ENCODE measurements around the gene NOP53.
A peak's percentile ranks its signal among the peaks of the same experiment; 100 is the strongest.
"Not testable (repeated sequence)": the region's sequence is repeated elsewhere in the genome, so short reads cannot be mapped to it uniquely, and the experiment has no call there.

The NOP53 gene

DNA sequence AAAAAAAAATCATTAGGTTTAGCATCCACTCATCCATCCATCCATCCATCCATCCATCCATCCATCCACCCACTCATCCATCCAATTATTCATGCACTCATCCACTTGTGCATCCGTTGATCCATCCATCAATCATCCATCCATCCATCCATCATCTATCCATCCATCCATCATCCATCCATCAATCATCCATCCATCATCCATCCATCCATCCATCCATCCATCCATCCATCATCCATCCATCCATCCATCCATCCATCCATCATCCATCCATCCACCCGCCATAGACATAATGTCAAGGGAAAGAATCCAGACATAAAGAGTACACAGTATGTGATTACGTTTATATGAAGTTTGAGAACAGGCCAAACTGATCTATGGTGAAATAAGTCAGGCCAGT is 24.2 kb downstream of the NOP53 start:
- no peak for DNase-seq (ENCODE audit: low read depth)
- TF ChIP-seq, protein P1, sequence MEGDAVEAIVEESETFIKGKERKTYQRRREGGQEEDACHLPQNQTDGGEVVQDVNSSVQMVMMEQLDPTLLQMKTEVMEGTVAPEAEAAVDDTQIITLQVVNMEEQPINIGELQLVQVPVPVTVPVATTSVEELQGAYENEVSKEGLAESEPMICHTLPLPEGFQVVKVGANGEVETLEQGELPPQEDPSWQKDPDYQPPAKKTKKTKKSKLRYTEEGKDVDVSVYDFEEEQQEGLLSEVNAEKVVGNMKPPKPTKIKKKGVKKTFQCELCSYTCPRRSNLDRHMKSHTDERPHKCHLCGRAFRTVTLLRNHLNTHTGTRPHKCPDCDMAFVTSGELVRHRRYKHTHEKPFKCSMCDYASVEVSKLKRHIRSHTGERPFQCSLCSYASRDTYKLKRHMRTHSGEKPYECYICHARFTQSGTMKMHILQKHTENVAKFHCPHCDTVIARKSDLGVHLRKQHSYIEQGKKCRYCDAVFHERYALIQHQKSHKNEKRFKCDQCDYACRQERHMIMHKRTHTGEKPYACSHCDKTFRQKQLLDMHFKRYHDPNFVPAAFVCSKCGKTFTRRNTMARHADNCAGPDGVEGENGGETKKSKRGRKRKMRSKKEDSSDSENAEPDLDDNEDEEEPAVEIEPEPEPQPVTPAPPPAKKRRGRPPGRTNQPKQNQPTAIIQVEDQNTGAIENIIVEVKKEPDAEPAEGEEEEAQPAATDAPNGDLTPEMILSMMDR (IDR thresholded peaks at IDR 0.05; ENCODE audit: insufficient read depth, low read depth, low read length, missing control alignments), result no peak
- no peak overlapping the region for H3K4me3 ChIP-seq (ENCODE audit: low read length)

DNA sequence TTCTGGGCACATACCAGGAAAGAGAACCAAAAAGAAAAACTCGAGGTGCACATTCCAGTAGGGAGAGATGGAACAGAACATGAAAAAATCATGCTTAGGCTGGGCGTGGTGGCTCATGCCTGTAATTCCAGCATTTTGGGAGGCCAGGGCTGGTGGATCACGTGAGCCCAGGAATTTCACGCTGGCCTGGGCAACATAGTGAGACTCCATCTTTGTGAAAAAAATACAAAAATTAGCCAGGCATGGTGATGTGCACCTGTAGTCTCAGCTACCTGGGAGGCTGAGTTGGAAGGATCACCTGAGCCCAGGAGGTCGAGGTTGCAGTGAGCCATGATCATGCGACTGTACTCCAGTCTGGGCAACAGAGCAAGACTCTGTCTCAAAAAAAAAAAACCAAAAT is 25.9 kb downstream of the NOP53 start:
- not testable (repeated sequence) for DNase-seq (ENCODE audit: low read depth)

DNA sequence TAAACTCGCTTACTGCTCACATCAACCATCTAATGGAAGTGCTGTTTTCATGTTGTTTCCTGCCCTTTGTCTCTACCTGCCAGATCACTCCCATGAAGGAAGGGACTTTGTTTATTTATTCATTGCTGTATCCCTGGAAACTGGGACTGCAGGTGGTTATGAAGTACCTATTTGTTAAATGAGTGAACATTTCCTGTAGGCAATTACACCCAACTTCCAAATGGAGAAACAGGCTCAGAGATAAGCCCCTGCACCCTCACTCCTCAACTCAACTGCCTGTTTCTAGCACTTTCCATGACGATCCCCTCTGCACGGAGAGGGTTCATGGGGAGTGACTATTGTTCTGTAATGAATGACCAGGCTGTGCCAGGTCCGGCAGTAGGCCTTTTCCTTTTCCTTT is 31.2 kb downstream of the NOP53 start:
- DNase-seq (ENCODE audit: low read depth), result peak; percentile 98
- H3K4me3 ChIP-seq (ENCODE audit: low read length), result no peak overlapping the region
- TF ChIP-seq, protein P1 (IDR thresholded peaks at IDR 0.05; ENCODE audit: insufficient read depth, low read depth, low read length, missing control alignments), result no peak

More for the DNA sequence above, 25.9 kb downstream of the NOP53 start:
- not testable (repeated sequence) for H3K4me3 ChIP-seq (ENCODE audit: low read length)

DNA sequence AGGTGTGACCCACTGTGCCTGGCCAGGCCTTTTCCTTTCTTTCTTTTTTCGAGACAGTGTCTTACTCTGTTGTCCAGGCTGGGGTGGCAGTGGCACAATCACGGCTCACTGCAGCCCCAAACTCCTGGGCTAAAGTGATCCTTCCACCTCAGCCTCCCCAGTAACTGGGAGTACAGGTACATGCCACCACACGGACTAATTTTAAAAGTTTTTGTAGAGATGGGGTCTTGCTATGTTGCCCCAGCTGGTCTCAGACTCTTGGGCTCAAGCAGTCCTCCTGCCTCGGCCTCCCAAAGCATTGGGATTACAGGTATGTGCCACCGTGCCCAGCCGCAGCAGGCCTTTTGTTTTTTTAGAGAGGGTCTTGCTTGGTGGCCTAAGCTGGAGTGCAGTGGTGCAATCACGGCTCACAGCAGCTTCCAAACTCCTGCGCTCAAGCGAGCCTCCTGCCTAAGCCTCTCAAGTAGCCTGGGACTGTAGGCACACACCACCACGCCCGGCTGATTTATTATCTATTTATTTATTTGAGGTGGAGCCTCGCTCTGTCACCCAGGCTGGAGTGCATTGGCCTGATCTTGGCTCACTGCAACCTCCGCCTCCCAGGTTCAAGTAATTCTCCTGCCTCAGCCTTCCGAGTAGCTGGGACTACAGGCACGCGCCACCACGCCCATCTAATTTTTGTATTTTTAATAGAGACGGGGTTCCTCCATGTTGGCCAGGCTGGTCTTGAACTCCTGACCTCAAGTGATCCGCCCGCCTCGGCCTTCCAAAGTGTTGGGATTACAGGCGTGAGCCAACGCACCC is 32.1 kb downstream of the NOP53 start:
- not testable (repeated sequence) for DNase-seq (ENCODE audit: low read depth)
- peak overlapping the region; percentile 84 for H3K4me3 ChIP-seq (ENCODE audit: low read length)

DNA sequence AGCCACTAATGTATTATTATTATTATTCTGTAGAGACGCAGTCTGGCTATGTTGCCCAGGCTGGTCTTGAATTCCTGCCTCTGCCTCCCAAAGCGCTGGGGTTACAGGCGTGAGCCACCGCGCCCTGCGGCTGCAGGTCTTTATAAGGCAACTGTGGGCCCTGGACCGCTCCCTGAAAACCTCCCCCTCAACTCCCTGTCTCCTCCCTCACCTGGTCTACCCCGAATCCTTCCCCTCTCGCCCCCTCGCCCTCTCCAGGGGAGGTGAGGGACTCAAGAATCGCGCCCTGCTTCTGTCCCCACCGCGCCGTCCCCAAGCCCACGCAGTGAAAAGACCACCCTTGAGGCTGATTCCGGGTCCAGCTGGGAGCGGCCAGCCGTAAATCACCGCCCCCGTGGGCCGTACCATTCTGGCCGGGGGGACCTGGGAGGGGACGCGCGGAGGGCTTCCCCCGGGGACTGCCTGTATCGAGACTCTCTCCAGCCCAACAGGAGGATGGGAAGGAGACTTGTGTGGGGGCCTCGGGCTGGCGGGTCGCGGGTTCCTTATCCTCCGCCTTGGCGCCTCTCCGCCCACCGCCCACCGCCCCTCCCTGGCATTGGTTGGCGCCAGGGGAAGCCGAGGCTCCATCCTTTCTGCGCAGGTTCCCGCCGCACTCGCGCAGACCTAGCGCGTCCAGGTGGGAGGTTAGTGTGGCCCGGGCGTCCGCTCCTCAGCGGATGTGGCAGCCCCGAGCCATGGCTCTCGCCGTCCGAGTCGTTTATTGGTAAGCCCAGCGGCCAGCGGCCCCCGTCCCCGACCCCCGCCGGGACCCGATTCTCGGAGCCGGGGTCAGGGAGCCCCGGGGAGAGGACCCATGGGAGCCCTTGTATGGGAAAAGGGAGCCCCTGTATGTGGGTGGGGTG is 33.0 kb downstream of the NOP53 start, which contains the start of gene SELENOW:
SELENOW (plus strand) TSS at position 655 of the 905 bp plus-strand sequence; CDS start at position 738, 83 bp downstream.
- TF ChIP-seq, protein P1 (IDR thresholded peaks at IDR 0.05; ENCODE audit: insufficient read depth, low read depth, low read length, missing control alignments), result no peak
- peak within 1 kb of the TSS; percentile 84 for H3K4me3 ChIP-seq (ENCODE audit: low read length)
- peak; percentile 82 for DNase-seq (ENCODE audit: low read depth)

DNA sequence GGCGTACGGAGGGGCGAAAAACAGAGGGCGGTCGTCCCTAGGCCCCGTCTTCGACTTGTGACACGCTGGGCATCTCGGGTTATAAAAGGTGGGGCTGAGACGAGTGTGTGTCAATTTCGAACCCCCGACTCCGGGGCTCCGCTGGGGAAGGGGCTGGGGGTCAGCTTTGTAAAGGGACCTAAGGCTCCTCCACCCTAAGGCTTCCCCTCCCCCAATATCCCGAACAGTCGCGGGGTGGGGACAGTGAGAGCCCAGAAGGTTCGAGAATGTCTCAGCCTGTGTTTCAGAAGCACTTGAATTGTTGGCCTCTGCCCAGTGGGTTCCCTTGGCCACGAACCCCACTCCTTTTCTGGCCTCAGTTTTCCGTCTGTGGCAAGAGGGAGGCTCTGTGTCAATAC is 33.6 kb downstream of the NOP53 start:
- TF ChIP-seq, protein P1 (IDR thresholded peaks at IDR 0.05; ENCODE audit: insufficient read depth, low read depth, low read length, missing control alignments), result no peak
- DNase-seq (ENCODE audit: low read depth), result no peak
- H3K4me3 ChIP-seq (ENCODE audit: low read length), result peak overlapping the region; percentile 84

DNA sequence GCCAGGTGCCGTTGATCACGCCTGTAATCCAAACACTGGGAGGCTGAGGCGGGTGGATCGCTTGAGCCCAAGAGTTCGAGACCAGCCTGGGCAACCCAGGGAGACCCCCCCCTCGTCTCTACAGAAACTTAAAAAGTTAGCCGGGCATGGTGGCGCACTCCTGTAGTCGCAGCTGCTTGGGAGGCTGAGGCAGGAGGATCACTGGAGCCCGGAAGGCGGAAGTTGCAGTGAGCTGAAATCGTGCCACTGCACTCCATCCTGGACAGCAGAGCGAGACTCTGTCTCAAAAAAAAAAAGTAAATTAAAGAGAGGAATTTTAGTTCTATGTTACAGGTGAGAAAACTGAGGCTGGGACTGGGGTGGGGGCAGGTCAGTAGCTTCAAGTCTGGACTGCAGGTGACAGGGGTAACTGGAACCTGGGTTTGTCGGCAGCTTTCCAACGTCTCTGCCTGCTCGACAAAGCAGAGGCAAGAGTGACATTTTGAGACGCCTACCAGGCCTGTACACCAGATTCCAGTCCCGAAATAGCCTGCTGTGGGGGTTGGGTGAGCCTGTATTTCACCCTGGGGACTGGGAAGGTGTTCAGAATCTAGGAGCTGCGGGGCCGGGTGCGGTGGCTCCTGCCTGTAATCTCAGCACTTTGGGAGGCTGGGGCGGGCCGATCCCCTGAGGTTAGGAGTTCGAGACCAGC is 34.3 kb downstream of the NOP53 start:
- DNase-seq (ENCODE audit: low read depth), result no peak
- peak overlapping the region; percentile 84 for H3K4me3 ChIP-seq (ENCODE audit: low read length)
- TF ChIP-seq, protein P1 (IDR thresholded peaks at IDR 0.05; ENCODE audit: insufficient read depth, low read depth, low read length, missing control alignments), result no peak
